OCI-LY3 (cell line): Measurements from ENCODE around the gene LDB3.

Source experiments
- H2AFZ ChIP-seq: fragments of 200-600, 300-600 bp; shearing (Covaris generic); 2 replicates; pipeline ENCODE4 v1.6.0; 2014; ENCODE audit warnings: antibody characterized with exemption, low read depth, low read length
- H3K27ac ChIP-seq: fragments of 200-600, 300-600 bp; sonication (generic); 2 replicates; pipeline ENCODE4 v1.5.1; 2014; ENCODE audit warnings: mild to moderate bottlenecking, low read length, moderate library complexity, mixed read lengths
- H3K27me3 ChIP-seq: fragments of 200-600, 300-600 bp; sonication (generic); 2 replicates; pipeline ENCODE4 v1.6.1; 2014; ENCODE audit warnings: low read depth, low read length, mixed read lengths
- H3K36me3 ChIP-seq: fragments of 200-600, 300-600 bp; sonication (generic); replicated peaks from 2 replicates; pipeline ENCODE3; 2014; ENCODE audit warnings: low read depth, low read length, mixed read lengths
- H3K4me1 ChIP-seq: fragments of 300-600, 200-600 bp; sonication (generic); 2 replicates; pipeline ENCODE4 v1.6.1; 2014; ENCODE audit warnings: low read length, mixed read lengths
- H3K4me2 ChIP-seq: fragments of 200-600, 300-600 bp; sonication (generic); 2 replicates; pipeline ENCODE4 v1.6.1; 2014; ENCODE audit warnings: low read length, mixed read lengths
- H3K4me3 ChIP-seq: fragments of 300-600, 200-600 bp; sonication (generic); 2 replicates; pipeline ENCODE4 v1.5.1; 2014; ENCODE audit warnings: antibody characterized with exemption, mild to moderate bottlenecking, low read length, moderate library complexity
- H3K79me2 ChIP-seq: fragments of 300-600, 200-600 bp; shearing (Covaris generic); 2 replicates; pipeline ENCODE4 v1.6.1; 2014; ENCODE audit warnings: mild to moderate bottlenecking, low read length, mixed read lengths
- H3K9ac ChIP-seq: fragments of 300-600, 200-600 bp; shearing (Covaris generic); 2 replicates; pipeline ENCODE4 v1.6.0; 2014; ENCODE audit warnings: mild to moderate bottlenecking, low read length, moderate library complexity
- H3K9me3 ChIP-seq: fragments of 200-600, 300-600 bp; shearing (Covaris generic); 2 replicates; pipeline ENCODE4 v1.6.1; 2014; ENCODE audit warnings: low read length, mixed read lengths; ENCODE audit not compliant: insufficient read depth
- H4K20me1 ChIP-seq: fragments of 200-600, 300-600 bp; sonication (generic); 2 replicates; pipeline ENCODE4 v1.6.1; 2016; ENCODE audit warnings: low read length, mixed read lengths; ENCODE audit not compliant: insufficient read depth
- EZH2phosphoT487 ChIP-seq: fragments of 200-600 bp; shearing (Covaris generic); IDR thresholded peaks from 2 replicates; pipeline ENCODE4 v1.6.1; 2018; ENCODE audit warnings: antibody characterized with exemption, mixed run types, low read depth
- TF ChIP-seq, protein P1 (sequence below): fragments of 200-600, 300-600 bp; sonication (generic); IDR thresholded peaks from 2 replicates; pipeline ENCODE4 v1.5.1; 2014; ENCODE audit warnings: antibody characterized with exemption, low read length, low read depth

Gene LDB3

DNA sequence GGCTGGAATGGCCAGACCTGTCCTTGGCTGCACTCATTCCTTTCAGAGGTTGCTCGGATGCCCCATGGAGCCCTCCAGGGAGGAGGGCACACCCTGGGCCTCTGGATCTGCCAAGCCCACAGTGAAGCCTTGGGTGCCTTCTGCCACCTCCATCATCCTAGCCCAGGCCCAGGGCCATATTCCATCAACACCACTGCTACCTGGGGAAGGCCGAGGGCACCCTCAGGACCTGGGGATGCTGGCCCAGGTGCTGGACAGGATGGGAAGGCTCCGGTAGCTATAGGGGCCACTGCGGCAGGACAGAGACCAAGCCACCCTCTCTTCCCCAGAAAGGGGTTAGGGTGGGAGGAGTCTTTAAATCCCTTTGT, 13.2 kb upstream of the LDB3 start:
- H3K9me3 ChIP-seq = no peaks in the 10 kb centered on the region
- no peak overlapping the region for H2AFZ ChIP-seq
- no peaks in the 10 kb centered on the region for H3K27me3 ChIP-seq
- no peak overlapping the region for H3K4me3 ChIP-seq
- no peaks in the 10 kb centered on the region for H3K4me1 ChIP-seq
- no peaks in the 10 kb centered on the region for H3K79me2 ChIP-seq
- H3K9ac ChIP-seq = no peak overlapping the region
- no peaks in the 10 kb centered on the region for H4K20me1 ChIP-seq
- no peak overlapping the region for H3K4me2 ChIP-seq
- no peak for TF ChIP-seq EZH2phosphoT487
- TF ChIP-seq, protein P1, sequence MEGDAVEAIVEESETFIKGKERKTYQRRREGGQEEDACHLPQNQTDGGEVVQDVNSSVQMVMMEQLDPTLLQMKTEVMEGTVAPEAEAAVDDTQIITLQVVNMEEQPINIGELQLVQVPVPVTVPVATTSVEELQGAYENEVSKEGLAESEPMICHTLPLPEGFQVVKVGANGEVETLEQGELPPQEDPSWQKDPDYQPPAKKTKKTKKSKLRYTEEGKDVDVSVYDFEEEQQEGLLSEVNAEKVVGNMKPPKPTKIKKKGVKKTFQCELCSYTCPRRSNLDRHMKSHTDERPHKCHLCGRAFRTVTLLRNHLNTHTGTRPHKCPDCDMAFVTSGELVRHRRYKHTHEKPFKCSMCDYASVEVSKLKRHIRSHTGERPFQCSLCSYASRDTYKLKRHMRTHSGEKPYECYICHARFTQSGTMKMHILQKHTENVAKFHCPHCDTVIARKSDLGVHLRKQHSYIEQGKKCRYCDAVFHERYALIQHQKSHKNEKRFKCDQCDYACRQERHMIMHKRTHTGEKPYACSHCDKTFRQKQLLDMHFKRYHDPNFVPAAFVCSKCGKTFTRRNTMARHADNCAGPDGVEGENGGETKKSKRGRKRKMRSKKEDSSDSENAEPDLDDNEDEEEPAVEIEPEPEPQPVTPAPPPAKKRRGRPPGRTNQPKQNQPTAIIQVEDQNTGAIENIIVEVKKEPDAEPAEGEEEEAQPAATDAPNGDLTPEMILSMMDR = no peak
- no peak overlapping the region for H3K27ac ChIP-seq
- no peaks in the 10 kb centered on the region for H3K36me3 ChIP-seq

DNA sequence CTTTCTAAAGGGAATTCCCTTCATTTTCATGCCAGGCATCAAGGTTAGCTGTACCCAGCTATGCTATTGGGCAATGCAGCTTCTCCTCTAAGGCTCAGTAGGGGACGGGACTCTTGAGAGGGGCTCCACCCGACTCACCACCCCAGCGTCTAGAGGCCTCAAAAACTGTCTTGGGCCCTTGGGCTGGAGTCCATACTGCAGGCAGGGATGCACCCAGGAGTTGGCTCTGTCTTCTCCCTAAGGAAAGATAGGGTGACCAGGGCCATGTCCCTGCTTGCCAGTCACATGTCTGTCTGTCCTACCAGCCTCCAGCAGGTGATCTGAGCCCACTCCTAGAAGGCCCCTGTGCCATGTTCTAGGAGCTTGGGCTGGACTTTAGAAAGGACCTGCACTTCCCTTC, 12.7 kb upstream of the LDB3 start:
- TF ChIP-seq EZH2phosphoT487 = no peak
- TF ChIP-seq, protein P1 = no peak
- H3K79me2 ChIP-seq = no peaks in the 10 kb centered on the region
- H3K9me3 ChIP-seq = no peaks in the 10 kb centered on the region
- no peaks in the 10 kb centered on the region for H3K4me1 ChIP-seq
- no peak overlapping the region for H3K4me3 ChIP-seq
- H3K9ac ChIP-seq = no peak overlapping the region
- H2AFZ ChIP-seq = no peak overlapping the region
- H3K27ac ChIP-seq = no peak overlapping the region
- no peak overlapping the region for H3K4me2 ChIP-seq
- H3K27me3 ChIP-seq = no peaks in the 10 kb centered on the region
- H4K20me1 ChIP-seq = no peaks in the 10 kb centered on the region
- H3K36me3 ChIP-seq = no peaks in the 10 kb centered on the region

DNA sequence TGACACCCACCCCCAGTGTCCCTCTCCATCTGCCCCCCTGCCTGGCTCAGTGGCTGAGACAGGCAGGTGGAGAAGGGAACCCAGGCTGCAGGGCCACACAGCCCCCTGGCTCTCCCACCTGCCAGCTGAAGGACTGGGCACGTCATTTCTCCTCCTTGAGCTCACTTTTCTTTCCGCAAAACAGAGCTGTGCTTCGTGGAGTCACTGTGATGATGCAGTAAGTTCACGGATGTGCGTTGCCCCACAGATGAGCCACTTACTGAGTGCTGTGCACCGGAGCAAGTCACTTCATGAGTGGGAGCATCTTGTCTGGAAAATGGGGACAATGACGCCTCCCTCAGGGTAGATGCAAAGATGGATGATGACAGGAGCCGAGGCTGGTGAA, 11.3 kb upstream of the LDB3 start:
- Histone ChIP-seq H3K4me1 (no peaks in the 10 kb centered on the region), H3K27ac (no peak overlapping the region), H3K4me2 (no peak overlapping the region), H3K4me3 (no peak overlapping the region), H4K20me1 (no peaks in the 10 kb centered on the region), H3K27me3 (no peaks in the 10 kb centered on the region), H3K79me2 (no peaks in the 10 kb centered on the region), H3K9ac (no peak overlapping the region), H3K36me3 (no peaks in the 10 kb centered on the region), H3K9me3 (no peaks in the 10 kb centered on the region), H2AFZ (no peak overlapping the region)
- TF ChIP-seq, protein P1 = no peak
- no peak for TF ChIP-seq EZH2phosphoT487

DNA sequence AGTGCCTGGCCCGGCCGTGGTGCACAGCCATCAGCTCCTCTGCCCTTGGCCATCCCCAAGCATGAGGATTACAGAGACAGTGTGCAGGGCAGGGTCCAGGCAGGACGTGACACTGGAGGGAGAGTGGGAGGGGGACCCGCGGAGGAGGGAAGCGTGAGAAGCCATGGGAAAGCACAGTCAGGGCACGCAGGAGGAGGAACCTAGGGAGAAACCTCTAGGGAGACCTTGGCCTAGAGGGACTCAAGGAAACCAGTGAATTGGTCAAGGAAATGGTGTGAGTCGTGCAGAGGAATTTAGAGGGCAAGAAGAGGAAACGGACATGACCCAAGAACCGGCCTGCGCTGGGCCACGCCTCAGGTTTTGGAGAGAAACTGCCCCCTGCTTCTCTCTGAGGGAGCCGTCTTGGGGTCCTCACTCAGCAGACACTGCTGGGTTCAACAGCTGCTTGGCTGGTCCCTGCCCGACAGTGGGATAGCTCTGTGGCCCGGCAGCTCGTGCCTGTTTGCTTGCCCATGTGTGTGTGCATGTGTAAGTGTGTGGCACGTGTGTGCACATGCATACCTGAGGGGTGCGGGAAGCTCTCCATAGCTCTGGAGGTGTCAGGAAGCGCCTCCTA, 10.8 kb upstream of the LDB3 start:
- H3K4me1 ChIP-seq = no peaks in the 10 kb centered on the region
- TF ChIP-seq, protein P1 = no peak
- no peak for TF ChIP-seq EZH2phosphoT487
- H2AFZ ChIP-seq = no peak overlapping the region
- H3K36me3 ChIP-seq = no peaks in the 10 kb centered on the region
- no peak overlapping the region for H3K27ac ChIP-seq
- no peaks in the 10 kb centered on the region for H3K9me3 ChIP-seq
- H3K4me2 ChIP-seq = no peak overlapping the region
- no peaks in the 10 kb centered on the region for H4K20me1 ChIP-seq
- H3K27me3 ChIP-seq = no peaks in the 10 kb centered on the region
- H3K79me2 ChIP-seq = no peaks in the 10 kb centered on the region
- H3K9ac ChIP-seq = no peak overlapping the region
- H3K4me3 ChIP-seq = no peak overlapping the region
